Stomach smooth muscle (tissue), 2 donors: ENCODE measurements around the gene PKD1L1.
A peak's percentile ranks its signal among the peaks of the same experiment; 100 is the strongest.

Experiments used
- H3K27ac ChIP-seq: one replicate; pipeline ENCODE4 v1.7.0; 2013; ENCODE audit warnings: mild to moderate bottlenecking, low read length, inconsistent platforms
- H3K27me3 ChIP-seq, 2 donors: one replicate each; pipeline ENCODE4 v1.7.0; 2013; ENCODE audit warnings: low read length in 2 of 2; ENCODE audit not compliant: insufficient read depth in 2 of 2, control insufficient read depth in 1 of 2
- H3K36me3 ChIP-seq, 2 donors: one replicate each; pipeline ENCODE4 v1.7.0; 2013; ENCODE audit warnings: low read length in 2 of 2; ENCODE audit not compliant: control insufficient read depth in 2 of 2, insufficient read depth in 2 of 2
- H3K4me1 ChIP-seq: one replicate; pipeline ENCODE4 v1.7.0; 2013; ENCODE audit warnings: low read length; ENCODE audit not compliant: control insufficient read depth, insufficient read depth
- H3K4me3 ChIP-seq, 2 donors: one replicate each; pipeline ENCODE4 v1.7.0; 2013; ENCODE audit warnings: low read length in 2 of 2
- H3K9ac ChIP-seq, 2 donors: one replicate each; pipeline ENCODE4 v1.7.0; 2013; ENCODE audit warnings: low read length in 2 of 2, mild to moderate bottlenecking in 1 of 2
- H3K9me3 ChIP-seq, 2 donors: one replicate each; pipeline ENCODE4 v1.7.0; 2013; ENCODE audit warnings: low read length in 2 of 2; ENCODE audit not compliant: control insufficient read depth in 2 of 2
- donor health status: healthy.
- donor health status: Pancreatic carcinoma.

PKD1L1 gene

DNA sequence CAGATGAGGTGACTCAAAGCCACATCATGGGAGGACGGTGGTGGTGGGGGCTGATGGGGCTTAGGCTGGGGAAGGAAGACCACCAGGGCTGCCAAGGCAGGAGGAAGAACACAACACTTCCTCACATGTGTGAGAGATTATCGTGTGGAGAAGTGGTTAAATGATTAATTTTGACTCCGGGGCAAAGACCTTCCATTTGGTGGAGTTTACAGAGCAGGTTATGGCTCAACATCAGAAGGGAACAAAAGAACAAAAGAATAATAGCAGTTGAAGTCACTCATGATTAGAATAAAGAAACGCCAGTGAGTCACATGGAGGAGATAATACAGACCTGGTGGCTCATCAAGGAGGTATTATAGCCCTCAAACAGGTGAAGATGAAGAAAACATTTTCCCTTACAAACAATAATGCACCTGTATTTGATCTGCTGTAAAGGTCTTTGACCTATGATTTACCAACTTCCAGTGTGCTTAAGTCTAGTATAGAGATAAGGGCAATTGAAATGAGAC lies 170.1 kb downstream of the PKD1L1 start:
- H3K27ac ChIP-seq = no peak overlapping the region
- H3K36me3 ChIP-seq = no peaks in the 10 kb centered on the region
- no peak overlapping the region for H3K9ac ChIP-seq
- H3K27me3 ChIP-seq = no peaks in the 10 kb centered on the region
- peaks cover 9% of the 10 kb centered on the region for H3K4me1 ChIP-seq
- peaks cover 0 to 4% of the 10 kb centered on the region in 2 donors for H3K9me3 ChIP-seq
- no peak overlapping the region for H3K4me3 ChIP-seq

DNA sequence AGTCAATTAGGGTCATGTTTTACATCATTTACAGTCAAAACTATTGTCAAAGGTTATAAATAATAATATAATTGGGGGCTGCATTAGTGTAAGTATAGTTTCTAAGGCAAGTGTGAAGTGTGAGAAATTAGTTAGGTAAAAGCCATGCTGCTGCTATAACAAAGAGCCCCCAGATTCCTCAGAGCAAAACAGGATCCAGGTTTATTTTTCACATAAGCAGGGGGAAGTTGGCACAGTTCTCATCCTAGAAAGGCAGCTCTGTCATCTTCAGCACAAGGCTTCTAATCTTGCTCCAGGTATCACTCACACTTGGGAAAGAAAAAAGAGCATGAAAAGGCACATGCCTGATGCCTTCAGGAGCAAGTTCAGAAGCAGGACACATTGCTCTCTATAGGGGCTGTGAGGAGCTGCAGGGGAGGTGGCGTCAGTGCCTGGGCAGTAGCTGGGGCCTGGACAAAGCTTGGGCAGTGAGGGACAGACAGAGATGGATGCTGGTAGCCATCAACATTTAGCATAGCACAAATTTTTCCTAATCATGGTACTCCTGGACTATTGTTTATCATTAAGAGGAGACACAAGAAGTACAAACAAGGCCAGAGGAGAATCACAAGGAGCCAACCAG lies 170.6 kb downstream of the PKD1L1 start:
- Histone ChIP-seq H3K27me3 (no peaks in the 10 kb centered on the region), H3K36me3 (no peaks in the 10 kb centered on the region), H3K27ac (no peak overlapping the region), H3K4me3 (no peak overlapping the region), H3K9me3 (peaks cover 0 to 4% of the 10 kb centered on the region in 2 donors), H3K9ac (no peak overlapping the region), H3K4me1 (peaks cover 9% of the 10 kb centered on the region)

DNA sequence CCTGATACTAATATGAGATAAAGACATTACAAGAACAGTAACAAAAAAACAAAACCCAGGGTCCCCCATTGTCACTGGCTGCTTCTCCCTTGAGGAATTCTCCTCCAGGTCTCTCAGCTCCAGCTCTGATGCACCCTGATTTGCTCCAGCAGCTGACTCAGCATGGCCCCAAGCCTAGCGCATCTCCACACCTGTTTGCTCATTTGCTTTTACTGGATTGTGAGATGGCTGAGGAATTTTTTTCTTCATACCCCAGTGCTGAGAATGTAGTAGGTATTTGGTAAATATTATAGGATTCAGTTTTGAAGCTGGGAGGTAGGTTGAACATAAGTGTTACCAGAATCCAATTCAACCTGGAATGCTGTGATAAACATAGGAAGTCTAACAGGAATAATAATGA lies 171.9 kb downstream of the PKD1L1 start:
- Histone ChIP-seq H3K36me3 (no peaks in the 10 kb centered on the region), H3K9ac (no peak overlapping the region), H3K27me3 (no peaks in the 10 kb centered on the region), H3K4me1 (peaks cover 10% of the 10 kb centered on the region), H3K27ac (no peak overlapping the region), H3K4me3 (no peak overlapping the region), H3K9me3 (peaks cover 0 to 4% of the 10 kb centered on the region in 2 donors)

DNA sequence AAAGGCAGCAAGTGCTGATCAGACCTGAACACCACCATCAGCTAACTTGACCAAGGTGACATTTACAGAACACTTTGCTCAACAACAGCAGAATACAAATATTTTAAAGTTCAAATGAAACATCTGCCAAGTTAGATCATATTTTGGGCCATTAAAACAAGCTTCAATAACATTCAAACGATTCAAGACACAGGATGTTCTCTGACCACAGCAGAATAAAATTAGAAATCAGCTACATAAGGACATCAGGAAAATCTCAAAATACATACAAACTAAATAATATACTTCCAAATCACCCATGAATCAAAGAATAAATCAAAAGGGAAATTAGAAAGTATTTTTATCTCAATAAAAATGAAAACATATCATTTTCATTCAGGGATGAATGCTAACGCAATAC lies 173.0 kb downstream of the PKD1L1 start:
- Histone ChIP-seq H3K9me3 (peaks cover 0 to 4% of the 10 kb centered on the region in 2 donors), H3K4me3 (no peak overlapping the region), H3K27ac (no peak overlapping the region), H3K36me3 (no peaks in the 10 kb centered on the region), H3K4me1 (peaks cover 10% of the 10 kb centered on the region), H3K9ac (no peak overlapping the region), H3K27me3 (no peaks in the 10 kb centered on the region)

DNA sequence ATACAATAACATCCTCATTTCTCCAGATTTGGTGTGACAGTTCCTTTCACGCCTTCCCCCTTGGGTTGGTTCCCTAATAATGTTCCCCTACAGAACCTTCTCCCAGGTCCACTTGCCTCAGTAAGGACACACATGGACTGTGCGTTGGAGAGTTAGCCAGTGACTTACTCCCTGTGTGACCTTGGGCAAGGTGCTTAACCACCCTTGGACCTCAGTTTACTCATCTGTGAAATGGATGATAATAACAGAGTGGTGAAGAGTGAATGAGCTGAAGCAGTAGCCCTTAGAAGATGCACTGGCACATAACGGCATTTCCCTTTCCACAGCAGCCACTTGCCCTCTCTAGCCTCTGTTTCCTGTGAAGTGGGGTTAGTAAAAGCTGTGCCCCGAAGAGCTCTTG lies 175.8 kb downstream of the PKD1L1 start:
- H3K27ac ChIP-seq = no peak overlapping the region
- peaks cover 10% of the 10 kb centered on the region for H3K4me1 ChIP-seq
- no peaks in the 10 kb centered on the region for H3K9me3 ChIP-seq
- no peaks in the 10 kb centered on the region for H3K36me3 ChIP-seq
- H3K4me3 ChIP-seq = no peak overlapping the region
- H3K27me3 ChIP-seq = no peaks in the 10 kb centered on the region
- H3K9ac ChIP-seq = no peak overlapping the region

DNA sequence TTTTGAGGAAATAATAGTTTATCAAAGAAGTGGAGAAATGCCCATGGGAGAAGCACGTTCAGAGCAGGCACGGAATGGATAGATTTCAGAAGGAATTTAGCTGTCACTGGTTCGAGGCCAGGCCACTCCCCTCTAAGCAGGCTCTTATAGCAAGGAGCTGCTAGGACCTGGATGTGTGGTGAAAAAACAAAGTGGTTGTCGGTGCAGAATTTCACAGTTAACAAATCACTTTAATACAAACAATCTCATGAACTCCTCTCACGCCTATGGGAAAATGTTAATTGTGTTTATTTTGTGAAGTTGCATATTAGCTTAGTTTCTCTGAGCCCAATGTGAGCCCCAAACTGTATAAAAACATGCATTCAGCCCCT lies 176.3 kb downstream of the PKD1L1 start:
- H3K36me3 ChIP-seq = no peaks in the 10 kb centered on the region
- H3K27ac ChIP-seq = peak overlapping the region; percentile 37
- H3K4me3 ChIP-seq = no peak overlapping the region
- H3K4me1 ChIP-seq = peaks cover 10% of the 10 kb centered on the region
- no peaks in the 10 kb centered on the region for H3K9me3 ChIP-seq
- H3K9ac ChIP-seq = no peak overlapping the region
- no peaks in the 10 kb centered on the region for H3K27me3 ChIP-seq

DNA sequence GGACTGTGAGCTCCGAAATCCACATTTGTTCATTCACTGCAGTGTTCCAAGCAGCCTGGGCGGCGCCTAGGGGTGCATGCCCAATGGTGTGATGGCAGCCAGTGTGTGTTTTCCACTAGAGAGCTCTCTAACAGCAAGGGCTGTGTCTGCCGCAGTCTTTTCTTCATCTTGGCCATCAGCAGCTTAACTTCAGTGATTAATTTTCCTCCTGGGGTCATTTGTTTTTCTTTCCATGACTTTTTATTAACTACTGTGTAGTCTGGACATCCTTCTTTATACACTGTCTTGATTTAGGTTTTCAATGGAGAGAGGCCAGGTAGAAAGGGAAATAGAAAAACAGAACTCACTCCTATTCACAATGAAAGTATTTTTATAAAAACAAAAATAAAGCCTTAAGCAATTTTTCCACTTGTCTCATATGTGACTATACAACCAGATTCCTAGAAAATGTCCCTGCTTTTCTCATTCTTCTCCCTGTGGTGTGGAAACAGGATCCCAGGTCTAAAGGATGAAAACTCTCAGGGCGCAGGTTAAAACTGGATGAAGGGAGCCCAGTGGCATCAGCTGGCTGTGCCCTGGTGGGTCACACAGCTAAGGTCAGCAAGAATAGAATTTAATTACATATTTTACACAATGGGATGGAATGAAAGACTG lies 176.8 kb downstream of the PKD1L1 start:
- peaks cover 11% of the 10 kb centered on the region for H3K4me1 ChIP-seq
- H3K36me3 ChIP-seq = no peaks in the 10 kb centered on the region
- no peak overlapping the region for H3K4me3 ChIP-seq
- peak overlapping the region; percentile 37 for H3K27ac ChIP-seq
- H3K9ac ChIP-seq = no peak overlapping the region
- H3K9me3 ChIP-seq = no peaks in the 10 kb centered on the region
- no peaks in the 10 kb centered on the region for H3K27me3 ChIP-seq

DNA sequence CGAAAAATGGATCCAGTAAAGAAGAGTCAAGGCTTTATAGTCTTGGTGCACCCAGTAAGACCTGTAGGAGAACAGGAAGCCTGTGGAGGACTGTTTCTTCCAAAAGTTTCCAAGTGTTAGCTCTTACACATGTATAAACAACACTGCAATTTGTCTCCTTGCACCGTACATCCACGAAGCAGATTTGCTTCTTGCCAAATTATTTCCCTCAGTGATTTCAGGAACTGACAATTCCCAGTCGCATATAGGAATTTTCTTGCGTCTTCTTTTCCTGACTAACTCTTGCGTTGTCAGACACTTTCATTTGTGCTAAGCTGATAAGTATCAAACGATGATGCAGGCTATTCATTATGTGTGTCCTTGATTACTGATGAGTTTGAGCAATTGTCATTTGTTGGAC lies 182.1 kb downstream of the PKD1L1 start:
- Histone ChIP-seq H3K36me3 (no peaks in the 10 kb centered on the region), H3K27ac (no peak overlapping the region), H3K9me3 (no peaks in the 10 kb centered on the region), H3K4me3 (peak overlapping the region in 1 of 2 donors; percentile 29), H3K4me1 (peaks cover 20% of the 10 kb centered on the region), H3K9ac (no peak overlapping the region), H3K27me3 (no peaks in the 10 kb centered on the region)

DNA sequence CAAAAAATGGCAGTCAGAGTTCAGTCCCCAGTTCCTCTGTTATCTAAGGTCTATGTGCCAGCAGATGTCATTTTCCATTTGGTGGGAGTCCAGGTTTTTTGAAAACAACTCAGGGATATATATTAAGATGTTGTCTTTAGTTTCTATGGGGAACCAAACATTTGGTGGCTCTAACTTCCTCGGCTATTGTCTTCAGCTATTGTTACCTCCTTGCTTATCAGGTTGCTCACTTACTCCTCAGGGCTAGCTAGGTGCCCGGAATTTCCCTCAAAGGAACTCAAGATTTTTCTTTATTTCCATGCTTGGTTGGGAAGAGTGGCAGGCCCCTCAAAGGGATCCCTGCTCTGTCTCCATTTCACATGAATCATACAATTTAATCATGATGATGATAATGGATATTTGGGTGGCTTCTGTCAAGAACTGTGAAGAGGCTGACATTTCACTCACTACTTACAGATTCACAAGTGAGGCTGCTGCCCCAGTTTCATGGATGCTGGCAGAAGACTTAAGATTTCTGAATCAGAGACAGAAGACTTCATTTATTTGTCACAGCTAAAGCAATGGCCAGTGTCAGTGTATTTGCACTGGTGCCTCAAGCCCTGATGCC lies 182.8 kb downstream of the PKD1L1 start:
- H3K4me1 ChIP-seq = peaks cover 20% of the 10 kb centered on the region
- no peaks in the 10 kb centered on the region for H3K27me3 ChIP-seq
- H3K27ac ChIP-seq = no peak overlapping the region
- H3K9ac ChIP-seq = no peak overlapping the region
- peak overlapping the region in 1 of 2 donors; percentile 29 for H3K4me3 ChIP-seq
- no peaks in the 10 kb centered on the region for H3K36me3 ChIP-seq
- no peaks in the 10 kb centered on the region for H3K9me3 ChIP-seq

DNA sequence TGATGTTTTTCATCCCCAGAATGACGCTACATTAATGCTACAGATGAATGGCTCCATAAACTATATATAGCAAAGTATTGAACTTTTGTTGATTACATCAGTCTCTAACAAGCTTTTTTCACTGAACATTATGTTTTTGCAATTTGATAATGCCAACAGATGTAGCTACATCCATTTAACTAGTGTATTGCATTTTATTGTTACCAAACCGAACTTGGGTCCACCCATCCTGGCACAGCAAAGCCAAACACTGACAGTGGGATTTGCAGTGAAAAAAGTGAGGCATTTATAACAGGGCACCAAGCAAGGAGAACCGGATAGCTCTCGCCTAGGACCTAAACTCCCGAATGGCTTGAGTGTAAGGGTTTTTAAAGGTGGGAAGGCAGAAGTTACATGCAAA lies 183.5 kb downstream of the PKD1L1 start:
- no peak overlapping the region for H3K9ac ChIP-seq
- no peaks in the 10 kb centered on the region for H3K36me3 ChIP-seq
- H3K4me1 ChIP-seq = peaks cover 20% of the 10 kb centered on the region
- no peaks in the 10 kb centered on the region for H3K27me3 ChIP-seq
- H3K27ac ChIP-seq = no peak overlapping the region
- no peaks in the 10 kb centered on the region for H3K9me3 ChIP-seq
- no peak overlapping the region for H3K4me3 ChIP-seq
